Neuronal stem cell (in vitro differentiated cells): ENCODE measurements around the gene HS6ST3.

ENCODE experiments used
- DNase-seq: peaks from one replicate; pipeline ENCODE4 v3.0.0-alpha.2; 2013; ENCODE audit warnings: low spot score
- H2AFZ ChIP-seq: one replicate; pipeline ENCODE4 v1.6.1; 2013; ENCODE audit warnings: mild to moderate bottlenecking, low read length, inconsistent platforms
- H2AK5ac ChIP-seq: 2 replicates; pipeline ENCODE4 v1.6.1; 2013; ENCODE audit warnings: low read depth, mild to moderate bottlenecking, inconsistent platforms, low read length, moderate library complexity, mixed read lengths
- H2BK120ac ChIP-seq: 2 replicates; pipeline ENCODE4 v1.6.1; 2013; ENCODE audit warnings: low read depth, mild to moderate bottlenecking, inconsistent platforms, low read length, moderate library complexity, mixed read lengths
- H2BK12ac ChIP-seq: one replicate; pipeline ENCODE4 v1.6.1; 2013; ENCODE audit warnings: low read length, inconsistent platforms
- H2BK15ac ChIP-seq: 2 replicates; pipeline ENCODE4 v1.6.1; 2013; ENCODE audit warnings: mild to moderate bottlenecking, low read length, inconsistent platforms, mixed read lengths
- H2BK5ac ChIP-seq: one replicate; pipeline ENCODE4 v1.6.1; 2013; ENCODE audit warnings: inconsistent platforms, mild to moderate bottlenecking, low read length, moderate library complexity
- H3K14ac ChIP-seq: one replicate; pipeline ENCODE4 v1.6.1; 2013; ENCODE audit warnings: low read length, inconsistent platforms
- H3K18ac ChIP-seq: 2 replicates; pipeline ENCODE4 v1.6.1; 2013; ENCODE audit warnings: low read length, inconsistent platforms
- H3K23ac ChIP-seq: 2 replicates; pipeline ENCODE4 v1.6.1; 2013; ENCODE audit warnings: low read depth, mild to moderate bottlenecking, mixed read lengths, low read length, inconsistent platforms; ENCODE audit not compliant: poor library complexity
- H3K27ac ChIP-seq: replicated peaks from 3 replicates; pipeline ENCODE4 v1.5.1; 2013; ENCODE audit warnings: low read length, inconsistent platforms
- H3K27me3 ChIP-seq, 3 experiments: 2 replicates each; pipeline ENCODE4 v1.6.1; 2013; ENCODE audit warnings: low read length in 3 of 3, mild to moderate bottlenecking in 2 of 3, inconsistent platforms in 1 of 3, low read depth in 1 of 3, mixed read lengths in 1 of 3, moderate library complexity in 1 of 3; ENCODE audit not compliant: control insufficient read depth in 3 of 3, insufficient read depth in 3 of 3
- H3K36me3 ChIP-seq, 2 donors: replicated peaks in 1 of 2; 2 replicates each; pipeline ENCODE4 v1.6.1; 2013; ENCODE audit warnings: low read length in 2 of 2; ENCODE audit not compliant: control insufficient read depth in 2 of 2, insufficient read depth in 2 of 2
- H3K4ac ChIP-seq: 2 replicates; pipeline ENCODE4 v1.6.1; 2013; ENCODE audit warnings: inconsistent platforms, mild to moderate bottlenecking, low read length, moderate library complexity
- H3K4me1 ChIP-seq, 2 donors: 1 replicate in 1 of 2; 2 replicates in 1 of 2; pipeline ENCODE4 v1.6.1; 2013; ENCODE audit warnings: low read length in 2 of 2, low read depth in 1 of 2; ENCODE audit not compliant: control insufficient read depth in 2 of 2, insufficient read depth in 1 of 2
- H3K4me2 ChIP-seq: one replicate; pipeline ENCODE4 v1.6.1; 2013; ENCODE audit warnings: mild to moderate bottlenecking, low read length, inconsistent platforms; ENCODE audit not compliant: insufficient read depth, poor library complexity, severe bottlenecking
- H3K4me3 ChIP-seq, 2 donors: 2 replicates each; pipeline ENCODE4 v1.5.1; 2013; ENCODE audit warnings: low read length in 2 of 2, mild to moderate bottlenecking in 2 of 2, inconsistent platforms in 1 of 2, moderate library complexity in 1 of 2
- H3K79me1 ChIP-seq: one replicate; pipeline ENCODE4 v1.6.1; 2013; ENCODE audit warnings: low read depth, mild to moderate bottlenecking, inconsistent platforms, low read length, moderate library complexity
- H3K9ac ChIP-seq: one replicate; pipeline ENCODE4 v1.6.1; 2013; ENCODE audit warnings: mild to moderate bottlenecking, low read depth, low read length, inconsistent platforms; ENCODE audit not compliant: poor library complexity
- H3K9me3 ChIP-seq, 2 donors: replicated peaks in 1 of 2; 2 replicates each; pipeline versions ENCODE3 to v1.6.1; 2013; ENCODE audit warnings: low read length in 2 of 2, mild to moderate bottlenecking in 2 of 2, inconsistent platforms in 1 of 2, low read depth in 1 of 2, mixed read lengths in 1 of 2, moderate library complexity in 1 of 2; ENCODE audit not compliant: control insufficient read depth in 2 of 2, insufficient read depth in 1 of 2
- H4K8ac ChIP-seq: one replicate; pipeline ENCODE4 v1.6.1; 2013; ENCODE audit warnings: low read depth, mild to moderate bottlenecking, inconsistent platforms, low read length, moderate library complexity
- H4K91ac ChIP-seq: one replicate; pipeline ENCODE4 v1.6.1; 2013; ENCODE audit warnings: low read length, low read depth, mild to moderate bottlenecking, inconsistent platforms; ENCODE audit not compliant: poor library complexity
- WGBS, 2 donors: extraction: QIAGEN DNeasy Blood & Tissue Kit; methylation state at CpG; one replicate each; pipeline ENCODE4 v1.1.7; 2013; ENCODE audit warnings: missing lambda C conversion rate in 2 of 2, mixed read lengths in 1 of 2; ENCODE audit not compliant: insufficient read length in 2 of 2, insufficient replicate concordance in 1 of 2; ENCODE audit errors: extremely low coverage in 2 of 2; 5-methylcytosine and 5-hydroxymethylcytosine counted together

The HS6ST3 gene

DNA sequence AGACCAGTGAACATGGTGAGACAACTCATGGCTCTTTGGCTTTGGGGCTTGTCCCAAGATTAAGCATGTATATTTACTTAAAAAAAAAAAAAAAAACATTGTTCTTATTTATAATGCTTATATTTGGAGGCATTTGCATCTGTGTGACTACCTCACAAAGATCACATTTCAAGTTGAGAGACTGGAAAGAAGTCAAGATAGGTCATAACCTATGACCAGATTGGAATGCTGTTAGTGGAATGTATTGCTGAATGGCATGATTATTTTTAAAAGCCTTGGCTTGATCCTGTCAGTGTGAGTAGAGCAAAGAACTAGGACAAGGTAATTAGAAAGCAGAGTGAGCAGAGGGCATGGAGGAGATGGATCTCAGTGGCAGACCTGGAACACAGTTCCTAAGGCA, 689.8 kb downstream of the HS6ST3 start:
- no peaks in the 10 kb centered on the region for H3K36me3 ChIP-seq
- H3K9me3 ChIP-seq, result no peaks in the 10 kb centered on the region
- H3K4me1 ChIP-seq, result peaks cover 0 to 2% of the 10 kb centered on the region in 2 donors
- H3K18ac ChIP-seq, result no peak overlapping the region
- H3K4me2 ChIP-seq, result no peak overlapping the region
- no peak overlapping the region for H3K27ac ChIP-seq
- H2AFZ ChIP-seq, result no peak overlapping the region
- no peak overlapping the region for H3K4ac ChIP-seq
- no peak overlapping the region for H2BK120ac ChIP-seq
- no peak for DNase-seq
- H3K9ac ChIP-seq, result no peak overlapping the region
- H3K14ac ChIP-seq, result no peak overlapping the region
- H3K79me1 ChIP-seq, result no peaks in the 10 kb centered on the region
- no peak overlapping the region for H2BK12ac ChIP-seq
- H2BK5ac ChIP-seq, result no peak overlapping the region
- H4K8ac ChIP-seq, result no peak overlapping the region
- H4K91ac ChIP-seq, result no peak overlapping the region
- no peak overlapping the region for H3K23ac ChIP-seq
- no peak overlapping the region for H2BK15ac ChIP-seq
- H3K27me3 ChIP-seq, result no peaks in the 10 kb centered on the region
- H3K4me3 ChIP-seq, result no peak overlapping the region
- no peak overlapping the region for H2AK5ac ChIP-seq

DNA sequence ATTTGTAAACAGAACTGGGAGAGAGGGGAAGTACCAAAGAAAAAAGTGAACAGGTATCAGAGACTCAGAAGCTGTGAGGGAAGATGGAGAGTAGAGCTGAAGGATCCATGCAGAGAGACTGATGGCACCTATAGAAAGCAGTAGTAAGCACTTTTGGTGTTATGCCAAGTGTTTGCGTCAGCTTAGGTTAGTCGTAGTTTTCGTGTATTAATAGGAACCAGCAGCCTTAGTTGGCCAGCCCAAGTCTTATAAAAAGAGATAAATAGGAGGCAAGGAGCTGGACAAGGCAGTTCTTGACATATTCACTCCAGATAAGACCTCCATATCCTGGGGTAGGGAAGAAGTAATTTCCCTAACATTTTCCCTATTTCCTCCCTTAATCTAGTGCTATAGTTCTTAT, 690.2 kb downstream of the HS6ST3 start:
- Histone ChIP-seq H3K9me3 (no peaks in the 10 kb centered on the region), H2BK120ac (no peak overlapping the region), H2AFZ (no peak overlapping the region), H4K8ac (no peak overlapping the region), H3K36me3 (no peaks in the 10 kb centered on the region), H3K18ac (no peak overlapping the region), H2AK5ac (no peak overlapping the region), H3K23ac (no peak overlapping the region), H3K27ac (no peak overlapping the region), H3K4ac (no peak overlapping the region), H3K79me1 (no peaks in the 10 kb centered on the region), H3K9ac (no peak overlapping the region), H3K14ac (no peak overlapping the region), H3K27me3 (no peaks in the 10 kb centered on the region), H2BK12ac (no peak overlapping the region), H2BK5ac (no peak overlapping the region), H4K91ac (no peak overlapping the region), H2BK15ac (no peak overlapping the region), H3K4me3 (no peak overlapping the region), H3K4me1 (peaks cover 0 to 2% of the 10 kb centered on the region in 2 donors), H3K4me2 (no peak overlapping the region)
- no peak for DNase-seq
- no CpG with 5 or more reads among the region's 3 CpGs for whole genome bisulfite sequencing, 2 donors

DNA sequence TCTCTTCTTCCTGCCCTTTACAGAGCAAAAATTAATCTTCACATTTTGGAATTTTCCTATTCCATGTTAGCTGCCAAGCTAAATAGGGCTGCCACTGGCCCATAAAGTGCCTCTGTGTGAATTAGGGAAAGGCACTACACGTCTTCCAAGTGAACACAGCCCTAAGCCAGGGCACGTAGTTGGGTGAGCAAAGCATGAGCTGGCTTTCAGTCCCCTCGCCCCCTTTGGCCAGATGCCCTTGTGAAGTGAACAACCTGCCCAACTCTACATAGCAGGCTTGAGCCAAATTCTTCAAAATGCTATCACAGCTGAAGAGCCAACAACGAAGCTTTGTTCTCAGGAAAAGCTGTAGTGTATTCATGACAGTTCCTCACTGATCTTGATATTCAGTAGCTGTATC, 691.2 kb downstream of the HS6ST3 start:
- WGBS, 2 donors, result no CpG with 5 or more reads among the region's 4 CpGs
- H2BK5ac ChIP-seq, result no peak overlapping the region
- no peaks in the 10 kb centered on the region for H3K9me3 ChIP-seq

DNA sequence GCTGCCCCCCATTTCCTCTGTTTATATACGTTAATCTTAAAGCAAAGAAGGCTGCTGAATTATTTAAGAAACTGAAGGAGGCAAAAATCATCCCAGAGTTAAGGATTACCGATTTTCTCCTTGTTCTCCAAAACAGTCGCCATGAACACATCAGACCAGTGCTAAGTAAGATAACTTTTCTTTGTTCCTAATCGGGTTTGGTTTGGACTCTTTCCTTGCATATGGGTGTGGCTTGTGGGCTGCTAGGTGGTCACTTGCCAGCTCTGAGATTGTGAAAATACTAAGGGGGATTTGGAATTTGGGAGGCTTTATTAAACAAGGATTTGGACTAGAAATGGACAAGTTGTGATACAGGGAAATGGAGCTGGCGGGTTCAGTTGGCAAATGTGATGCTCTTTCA, 692.3 kb downstream of the HS6ST3 start:
- H3K4me1 ChIP-seq, result peaks cover 0 to 2% of the 10 kb centered on the region in 2 donors
- no peaks in the 10 kb centered on the region for H3K79me1 ChIP-seq
- H3K18ac ChIP-seq, result no peak overlapping the region
- no peak overlapping the region for H3K23ac ChIP-seq
- H2BK120ac ChIP-seq, result no peak overlapping the region
- H3K36me3 ChIP-seq, result no peaks in the 10 kb centered on the region
- H2AK5ac ChIP-seq, result no peak overlapping the region
- H4K91ac ChIP-seq, result no peak overlapping the region
- no peak overlapping the region for H2BK15ac ChIP-seq
- no peak overlapping the region for H2BK12ac ChIP-seq
- H4K8ac ChIP-seq, result no peak overlapping the region
- no peak overlapping the region for H3K27ac ChIP-seq
- WGBS, 2 donors, result no CpG with 5 or more reads among the region's 5 CpGs
- H2BK5ac ChIP-seq, result no peak overlapping the region
- no peaks in the 10 kb centered on the region for H3K9me3 ChIP-seq
- no peak overlapping the region for H3K14ac ChIP-seq
- no peak for DNase-seq
- no peak overlapping the region for H3K4ac ChIP-seq
- no peak overlapping the region for H3K4me2 ChIP-seq
- H2AFZ ChIP-seq, result no peak overlapping the region
- no peak overlapping the region for H3K4me3 ChIP-seq
- no peaks in the 10 kb centered on the region for H3K27me3 ChIP-seq
- H3K9ac ChIP-seq, result no peak overlapping the region

More for the DNA sequence above, 691.2 kb downstream of the HS6ST3 start:
- H3K79me1 ChIP-seq, result no peaks in the 10 kb centered on the region
- H3K23ac ChIP-seq, result no peak overlapping the region
- no peak overlapping the region for H2BK120ac ChIP-seq
- H3K4ac ChIP-seq, result no peak overlapping the region
- no peak overlapping the region for H3K4me2 ChIP-seq
- no peaks in the 10 kb centered on the region for H3K36me3 ChIP-seq
- H3K27ac ChIP-seq, result no peak overlapping the region
- H2BK12ac ChIP-seq, result no peak overlapping the region
- DNase-seq, result no peak
- no peak overlapping the region for H2AFZ ChIP-seq
- H3K4me3 ChIP-seq, result no peak overlapping the region
- no peak overlapping the region for H3K14ac ChIP-seq
- peak overlapping the region; percentile 9 for H3K18ac ChIP-seq
- H2BK15ac ChIP-seq, result no peak overlapping the region
- no peak overlapping the region for H4K91ac ChIP-seq
- H3K9ac ChIP-seq, result no peak overlapping the region
- no peak overlapping the region for H2AK5ac ChIP-seq
- H3K27me3 ChIP-seq, result no peaks in the 10 kb centered on the region
- peaks cover 0 to 2% of the 10 kb centered on the region in 2 donors for H3K4me1 ChIP-seq
- H4K8ac ChIP-seq, result no peak overlapping the region
